A673 (cell line): Measurements from ENCODE around the gene DLG2. TPM values are rescaled to one million over a fixed set of nuclear protein-coding genes. Genes with fewer than 3 reads are reported as not detected.

Experiments used
- BruUV-seq: library from RNA; stranded (reverse); fragments of 400-500 nt; replicated peaks from 2 replicates; lab custom pipeline; 2021; lab: Mats Ljungman, UMichigan
- CTCF ChIA-PET: fragments of 300-600 bp; sonication (Branson Sonifier 250); formaldehyde crosslinking; loops from one replicate; lab custom pipeline; 2022; ENCODE audit warnings: antibody characterized with exemption; lab: Charles Lee
- POLR2A ChIA-PET: fragments of 300-600 bp; sonication (Branson Sonifier 250); formaldehyde crosslinking; loops from one replicate; lab custom pipeline; 2022; ENCODE audit warnings: antibody characterized with exemption; ENCODE audit not compliant: low non-redundant PET; lab: Charles Lee
- DNase-seq: peaks from one replicate; pipeline ENCODE4 v3.0.0-alpha.2; 2015; ENCODE audit warnings: low spot score
- H3K27ac ChIP-seq: fragments of 200-600 bp; sonication (generic); 2 replicates; pipeline ENCODE4 v1.5.1; 2016; ENCODE audit warnings: mixed run types, low read depth, mild to moderate bottlenecking, mixed read lengths, antibody characterized with exemption, low read length; ENCODE audit not compliant: poor library complexity, severe bottlenecking
- H3K27me3 ChIP-seq: fragments of 200-600 bp; sonication (generic); replicated peaks from 2 replicates; pipeline ENCODE4 v1.6.1; 2017; ENCODE audit warnings: mixed run types, low read depth, mild to moderate bottlenecking, mixed read lengths, antibody characterized with exemption, low read length; ENCODE audit not compliant: insufficient read depth, poor library complexity
- H3K36me3 ChIP-seq: fragments of 200-600 bp; sonication (generic); 2 replicates; pipeline ENCODE4 v1.6.1; 2016; ENCODE audit warnings: mixed run types, mild to moderate bottlenecking, mixed read lengths, antibody characterized with exemption, low read length; ENCODE audit not compliant: insufficient read depth, poor library complexity, severe bottlenecking
- H3K4me1 ChIP-seq: fragments of 200-600 bp; sonication (generic); 2 replicates; pipeline ENCODE4 v1.6.1; 2017; ENCODE audit warnings: mixed run types, mild to moderate bottlenecking, mixed read lengths, antibody characterized with exemption, low read length; ENCODE audit not compliant: insufficient read depth, poor library complexity, severe bottlenecking
- H3K4me3 ChIP-seq: fragments of 200-600 bp; sonication (generic); 2 replicates; pipeline ENCODE4 v1.5.1; 2016; ENCODE audit warnings: low read depth, mixed run types, mild to moderate bottlenecking, mixed read lengths, low read length; ENCODE audit not compliant: poor library complexity, severe bottlenecking
- H3K9me3 ChIP-seq: fragments of 200-600 bp; sonication (generic); 2 replicates; pipeline ENCODE4 v1.6.1; 2016; ENCODE audit warnings: mixed run types, low read depth, mild to moderate bottlenecking, mixed read lengths, antibody characterized with exemption, low read length; ENCODE audit not compliant: poor library complexity, severe bottlenecking
- CTCF ChIP-seq: fragments of 300-800, 200-600 bp; sonication (generic); conservative IDR thresholded peaks from 2 replicates; pipeline ENCODE4 v1.5.1; 2017; ENCODE audit warnings: low read depth, mild to moderate bottlenecking, antibody characterized with exemption, low read length, moderate library complexity, mixed read lengths
- EZH2 ChIP-seq: fragments of 200-600 bp; sonication (generic); IDR thresholded peaks from 2 replicates; pipeline ENCODE4 v1.6.1; 2017; ENCODE audit warnings: borderline replicate concordance, low read depth, mild to moderate bottlenecking, mixed read lengths, antibody characterized with exemption, low read length; ENCODE audit not compliant: poor library complexity, severe bottlenecking
- intact Hi-C: fragments of 100-400 bp; cut with micrococcal nuclease; formaldehyde crosslinking; loops from one replicate; pipeline ENCODE4 v1.10.0; 2022; ENCODE audit not compliant: unreplicated experiment
- total RNA-seq: library from RNA; stranded (reverse); gene quantifications from 2 replicates; pipeline ENCODE4 v1.2.3, GENCODE V29; 2021

The DLG2 gene
- total RNA-seq, 1 experiment from 2014 or later: 277 TPM

- H3K36me3 ChIP-seq: no peaks in the 10 kb centered on the region
- POLR2A ChIA-PET: no interaction called here
- H3K27ac ChIP-seq: no peak overlapping the region
- H3K27me3 ChIP-seq: no peaks in the 10 kb centered on the region
- H3K4me3 ChIP-seq: no peak overlapping the region
- H3K9me3 ChIP-seq: no peaks in the 10 kb centered on the region
- no peaks in the 10 kb centered on the region for H3K4me1 ChIP-seq
- no TSS peak for BruUV-seq
- DNase-seq: no peak
- CTCF ChIA-PET: no interaction called here
- intact Hi-C loops: no loop called here
- no peak for TF ChIP-seq CTCF
- no peak for TF ChIP-seq EZH2
Measured at GRCh38 chr11:84963240-84963639, 663.9 kb downstream of the DLG2 start.

- DNase-seq: no peak
- ChIA-PET CTCF (no interaction called here), POLR2A (no interaction called here)
- Histone ChIP-seq H3K4me1 (no peaks in the 10 kb centered on the region), H3K9me3 (no peaks in the 10 kb centered on the region), H3K36me3 (no peaks in the 10 kb centered on the region), H3K27ac (no peak overlapping the region), H3K4me3 (no peak overlapping the region), H3K27me3 (peaks cover 4% of the 10 kb centered on the region)
- intact Hi-C loops: no loop called here
- TF ChIP-seq EZH2 (no peak), CTCF (no peak)
- no TSS peak for BruUV-seq
Measured at GRCh38 chr11:84962018-84962417, 665.1 kb downstream of the DLG2 start.

- DNase-seq: no peak
- Histone ChIP-seq H3K4me1 (no peaks in the 10 kb centered on the region), H3K27ac (no peak overlapping the region), H3K4me3 (no peak overlapping the region), H3K36me3 (no peaks in the 10 kb centered on the region), H3K9me3 (no peaks in the 10 kb centered on the region), H3K27me3 (peaks cover 4% of the 10 kb centered on the region)
- ChIA-PET CTCF (no interaction called here), POLR2A (no interaction called here)
- BruUV-seq: no TSS peak
- TF ChIP-seq EZH2: no peak
- TF ChIP-seq CTCF: no peak
- intact Hi-C loops: no loop called here
Measured at GRCh38 chr11:84958295-84958694, 668.8 kb downstream of the DLG2 start.
